ENCODE data around the gene ZMIZ1.

ZMIZ1 gene

DNA sequence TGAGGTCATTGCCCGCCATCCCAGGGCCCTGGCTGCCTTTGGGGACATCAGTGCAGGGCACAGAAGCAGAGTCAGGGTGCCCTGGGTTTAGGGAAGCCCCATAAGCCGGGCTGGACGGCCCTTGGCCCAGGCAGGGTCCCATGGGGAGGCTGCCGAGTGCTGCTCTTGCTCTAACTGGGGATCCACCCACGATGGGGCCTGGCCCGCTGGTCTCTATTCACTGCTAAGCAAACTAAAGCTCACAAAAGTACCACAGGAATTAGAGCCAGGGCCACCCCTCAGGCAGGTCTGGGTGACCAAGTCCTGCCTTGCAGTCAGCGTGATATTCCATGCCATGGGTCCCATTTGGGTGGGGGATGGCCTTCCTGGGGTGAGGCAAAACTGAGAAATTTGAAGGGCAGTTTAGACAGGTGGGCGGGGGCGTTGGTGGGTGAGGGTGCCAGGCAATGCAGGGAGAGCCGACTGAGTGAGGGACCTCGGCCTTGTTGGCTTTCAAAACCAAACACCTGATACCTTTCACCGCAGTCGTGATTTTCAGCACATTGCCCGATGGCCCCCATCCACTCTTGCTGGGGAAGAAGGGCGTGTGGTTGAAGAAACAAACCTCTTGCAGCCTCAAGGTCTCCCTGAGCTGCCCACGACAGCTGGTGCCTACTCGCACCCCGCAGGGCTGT lies 185.7 kb downstream of the ZMIZ1 start:
- DNase-seq, result no peak

DNA sequence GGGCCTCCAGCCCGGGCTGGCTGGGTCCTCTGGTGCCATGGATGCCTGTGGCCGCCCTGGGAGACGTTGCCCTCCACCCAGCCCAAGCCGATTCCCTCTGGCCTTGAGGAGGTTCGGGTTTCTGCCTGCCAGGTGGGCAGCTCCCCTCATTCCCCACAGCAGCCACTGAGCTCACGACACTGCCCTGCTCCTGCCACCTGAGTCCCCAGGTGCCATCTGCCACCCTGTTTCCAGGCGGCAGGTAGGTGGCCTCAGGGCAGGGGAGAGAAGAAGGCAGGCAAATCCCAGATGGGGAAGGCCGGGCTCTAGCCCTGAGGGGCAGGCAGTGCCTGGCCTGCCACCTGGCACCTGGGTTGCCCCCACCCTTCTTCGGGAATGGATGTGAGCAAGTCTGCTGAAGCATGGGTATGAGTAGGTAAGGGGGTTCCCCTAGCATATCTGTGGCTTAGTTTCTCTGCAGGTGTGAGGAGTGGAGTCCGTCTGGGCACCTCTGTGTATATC lies 186.3 kb downstream of the ZMIZ1 start:
- no peak for DNase-seq

DNA sequence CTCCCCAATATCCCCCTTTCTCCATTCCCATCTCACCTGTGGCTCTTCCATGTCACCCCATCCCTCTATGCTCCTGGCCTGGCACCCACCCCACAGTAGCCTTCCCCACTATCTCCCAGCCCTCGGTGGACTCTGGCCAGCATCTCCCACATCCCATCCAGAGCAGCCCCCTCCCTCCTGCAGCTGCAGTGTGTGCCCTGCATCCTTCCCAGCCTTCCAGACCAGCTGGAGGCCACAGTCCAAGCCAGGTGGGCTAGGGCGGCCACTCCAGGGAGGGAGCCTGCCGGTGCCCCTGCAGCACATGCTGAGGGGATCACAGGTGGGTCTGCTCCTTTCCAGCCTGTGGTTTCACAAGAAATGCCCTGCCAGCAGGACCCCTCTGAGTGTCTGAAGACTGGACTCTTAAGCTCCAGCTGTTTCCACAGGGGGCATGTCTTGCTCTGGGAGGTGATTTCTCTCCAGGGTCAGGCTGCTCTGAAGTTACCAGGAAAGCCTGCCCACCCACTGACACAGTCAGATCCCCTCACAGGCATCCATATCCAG lies 187.6 kb downstream of the ZMIZ1 start:
- DNase-seq, result no peak

DNA sequence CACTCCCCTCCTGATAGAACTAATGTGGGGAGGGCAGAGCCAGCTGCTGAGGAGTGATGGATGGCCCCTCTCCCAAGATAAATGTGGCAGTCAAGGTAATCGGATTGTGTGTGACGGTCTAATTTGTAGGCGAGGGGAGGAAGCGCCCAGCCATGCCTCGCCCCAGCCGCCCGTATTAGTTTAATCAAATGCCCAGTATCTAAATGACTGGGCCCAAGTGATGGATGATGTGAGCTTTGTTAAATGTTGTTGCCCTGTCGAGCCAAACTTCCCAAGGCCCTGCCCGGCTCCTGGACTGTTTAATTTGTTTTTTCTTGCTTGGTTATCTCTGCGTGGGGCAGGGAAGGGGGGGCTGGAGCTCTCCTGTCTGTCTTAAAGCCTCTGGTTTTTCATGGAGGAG lies 190.1 kb downstream of the ZMIZ1 start:
- no peak for DNase-seq

DNA sequence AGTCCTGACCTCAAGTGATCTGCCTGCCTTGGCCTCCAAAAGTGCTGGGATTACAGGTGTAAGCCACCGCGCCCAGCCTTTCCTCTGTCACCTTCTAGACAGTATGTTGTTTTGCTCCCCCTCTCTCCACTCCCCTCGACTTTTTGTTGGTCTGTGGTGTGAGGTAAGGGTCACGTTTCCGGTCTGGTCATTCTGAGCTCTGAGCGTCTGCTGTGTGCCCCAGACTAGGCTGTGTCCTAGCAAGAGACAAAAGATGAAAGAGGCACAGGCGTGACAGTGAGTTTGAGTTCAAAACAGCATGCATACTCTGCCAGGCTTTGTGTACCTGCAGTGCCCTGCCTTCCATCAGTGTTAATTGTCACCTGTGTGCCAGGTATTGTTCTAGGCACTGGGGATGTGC lies 191.1 kb downstream of the ZMIZ1 start:
- no peak for DNase-seq

DNA sequence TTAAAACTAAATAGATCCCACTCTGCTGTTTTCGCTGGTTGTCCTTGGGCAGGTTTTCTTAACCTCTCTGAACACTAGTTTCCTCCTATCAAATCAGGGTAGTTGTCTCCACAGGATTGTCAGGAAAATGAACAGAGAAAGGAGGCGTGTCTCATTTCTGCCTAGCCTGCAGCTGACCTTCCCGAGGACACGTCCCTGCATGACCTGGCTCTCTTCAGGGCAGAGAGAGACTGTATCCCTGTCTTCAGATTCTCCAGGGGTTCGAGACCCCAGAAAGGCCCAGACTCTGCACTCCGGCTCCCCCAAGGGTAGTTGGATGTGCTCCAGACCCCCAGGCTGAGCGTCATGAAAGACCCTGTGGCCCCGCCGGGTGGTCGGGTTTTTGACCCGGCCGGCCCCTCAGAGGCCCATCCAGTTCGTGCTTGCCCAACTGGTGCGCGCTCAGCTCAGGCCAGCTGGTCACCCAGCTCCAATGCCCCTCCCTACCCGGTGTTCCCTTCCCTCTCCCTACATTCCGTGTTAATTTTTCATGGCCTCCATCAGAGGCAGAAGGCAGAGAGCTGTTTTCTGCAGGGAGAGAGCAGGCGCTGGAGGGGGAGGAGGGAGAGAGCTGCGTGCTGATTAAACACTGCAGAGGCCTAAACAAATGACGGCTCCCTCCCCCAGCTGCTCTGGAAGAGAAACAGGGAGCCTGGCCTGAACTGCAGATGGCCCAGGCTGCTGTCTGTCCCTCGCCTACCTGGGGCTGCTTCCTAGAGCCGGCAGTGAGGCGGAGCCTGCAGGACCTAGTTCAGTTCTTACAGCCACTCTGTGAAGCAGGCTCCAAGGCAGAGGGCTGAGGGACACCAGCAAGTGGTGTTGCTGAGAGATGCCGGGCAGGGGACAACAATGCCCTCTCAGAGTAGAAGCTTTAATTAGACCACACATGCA lies 192.3 kb downstream of the ZMIZ1 start:
- no peak for DNase-seq

DNA sequence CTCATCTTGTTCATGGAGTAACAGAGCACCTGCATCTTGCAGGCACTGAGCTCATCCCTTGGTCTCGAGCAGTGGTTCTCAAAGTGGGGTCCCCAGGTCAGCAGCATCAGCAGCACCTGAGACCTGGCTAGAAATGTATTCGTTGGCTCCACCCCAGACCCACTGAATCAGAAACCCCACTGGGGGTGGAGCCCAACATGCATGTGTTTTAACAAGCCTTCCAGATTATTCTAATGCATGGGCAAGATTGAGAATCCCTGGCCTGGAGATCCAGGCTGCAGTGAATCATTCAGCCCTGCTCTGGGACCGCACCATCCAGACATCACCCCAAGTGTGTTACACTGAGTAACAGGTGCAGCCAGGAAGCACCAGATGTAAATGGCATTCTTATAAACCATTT lies 193.4 kb downstream of the ZMIZ1 start:
- no peak for DNase-seq

DNA sequence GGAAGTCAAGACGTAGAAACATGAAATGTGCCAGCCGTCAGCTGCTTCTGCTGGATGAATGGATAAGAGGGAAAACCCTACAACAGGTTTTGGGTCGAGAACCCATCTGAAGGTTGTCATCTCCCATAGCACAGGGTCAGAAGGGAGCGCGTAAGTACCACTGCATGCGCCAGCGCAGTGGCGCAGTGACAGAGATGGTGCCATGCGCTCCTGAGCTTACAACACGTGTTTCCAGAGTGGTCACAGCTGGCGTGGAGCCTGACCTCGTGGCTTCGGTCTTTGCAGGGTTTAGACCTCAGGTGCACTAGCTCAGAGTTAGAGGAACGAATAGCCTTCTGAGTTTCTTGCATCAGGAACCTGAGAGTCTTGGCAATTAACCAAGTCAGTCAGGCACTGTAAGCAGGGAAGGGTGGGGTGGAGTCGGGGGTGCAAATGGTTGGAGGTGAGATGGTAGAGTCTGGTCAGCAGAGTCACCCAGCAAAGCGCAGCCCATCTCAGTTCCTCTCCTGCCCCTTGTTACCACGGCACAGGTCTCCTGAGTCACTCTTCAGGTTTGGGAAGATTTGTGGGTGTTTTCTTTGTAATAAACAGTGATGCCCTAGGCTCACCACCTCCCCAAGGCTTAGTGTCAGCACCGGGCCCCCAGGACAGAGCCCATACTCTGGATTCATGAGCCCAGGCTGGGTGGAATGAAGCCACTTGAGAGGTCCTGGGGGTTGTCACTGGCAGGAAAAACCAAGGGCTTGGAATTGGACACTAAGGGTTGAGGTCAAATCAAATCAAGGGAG lies 194.4 kb downstream of the ZMIZ1 start:
- no peak for DNase-seq

DNA sequence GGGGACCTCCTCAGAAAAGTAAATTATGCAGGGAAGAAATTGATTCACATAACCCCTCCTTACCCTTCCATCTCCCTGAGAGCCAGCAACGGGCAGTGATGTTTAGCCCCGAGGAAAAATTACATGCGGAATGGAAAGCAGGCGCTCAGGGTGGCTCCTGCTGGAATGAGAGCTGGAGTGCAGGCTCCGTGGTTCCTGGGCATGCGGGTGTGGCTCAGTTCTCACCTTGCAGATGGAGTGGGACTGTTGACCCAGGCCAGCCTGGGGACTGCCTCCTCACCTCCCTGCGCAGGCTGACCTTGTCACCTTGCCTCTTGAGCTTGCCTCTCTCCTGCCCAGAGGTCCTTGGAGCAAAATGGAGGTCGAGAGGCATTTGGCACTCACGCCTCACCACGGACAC lies 195.2 kb downstream of the ZMIZ1 start:
- no peak for DNase-seq

DNA sequence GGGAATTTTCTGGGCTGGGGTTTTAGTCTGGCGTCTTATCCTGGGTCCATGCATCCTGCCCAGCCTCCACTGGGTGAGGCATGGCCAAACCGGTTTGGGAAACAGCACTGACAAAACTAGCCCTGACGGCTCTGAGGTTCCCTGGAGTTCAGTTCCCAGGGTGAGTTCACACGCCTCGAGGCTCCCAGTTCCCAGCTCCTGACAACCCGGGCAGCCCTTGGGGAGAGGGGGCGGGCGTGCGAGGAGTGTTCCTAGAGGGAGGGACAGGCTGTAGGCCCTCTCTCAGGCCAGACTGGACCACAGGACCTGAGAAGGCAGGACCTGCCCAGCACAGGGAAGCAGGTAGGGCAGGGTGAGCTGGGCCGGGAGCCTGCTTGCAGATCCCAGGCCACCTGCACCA lies 196.2 kb downstream of the ZMIZ1 start:
- no peak for DNase-seq

DNA sequence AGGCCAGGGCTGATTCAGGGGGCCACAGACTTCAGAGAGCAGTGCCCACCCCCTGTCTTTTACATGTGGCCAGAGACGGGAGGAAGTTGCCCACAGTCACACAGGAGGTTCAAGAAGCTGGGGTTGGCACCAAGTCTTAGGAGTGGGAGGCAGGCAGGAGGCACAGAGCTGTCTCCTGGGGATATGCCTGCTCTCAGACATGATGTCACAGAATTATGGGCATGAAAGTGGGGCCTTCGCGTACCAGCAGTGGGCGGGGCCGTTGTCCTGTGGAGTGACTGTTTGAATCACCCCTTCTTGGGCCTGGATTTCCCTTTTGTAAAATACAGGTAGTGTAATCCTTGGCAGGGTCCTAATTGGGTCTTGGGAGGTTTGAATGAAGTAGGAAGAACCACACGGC lies 197.3 kb downstream of the ZMIZ1 start:
- no peak for DNase-seq

DNA sequence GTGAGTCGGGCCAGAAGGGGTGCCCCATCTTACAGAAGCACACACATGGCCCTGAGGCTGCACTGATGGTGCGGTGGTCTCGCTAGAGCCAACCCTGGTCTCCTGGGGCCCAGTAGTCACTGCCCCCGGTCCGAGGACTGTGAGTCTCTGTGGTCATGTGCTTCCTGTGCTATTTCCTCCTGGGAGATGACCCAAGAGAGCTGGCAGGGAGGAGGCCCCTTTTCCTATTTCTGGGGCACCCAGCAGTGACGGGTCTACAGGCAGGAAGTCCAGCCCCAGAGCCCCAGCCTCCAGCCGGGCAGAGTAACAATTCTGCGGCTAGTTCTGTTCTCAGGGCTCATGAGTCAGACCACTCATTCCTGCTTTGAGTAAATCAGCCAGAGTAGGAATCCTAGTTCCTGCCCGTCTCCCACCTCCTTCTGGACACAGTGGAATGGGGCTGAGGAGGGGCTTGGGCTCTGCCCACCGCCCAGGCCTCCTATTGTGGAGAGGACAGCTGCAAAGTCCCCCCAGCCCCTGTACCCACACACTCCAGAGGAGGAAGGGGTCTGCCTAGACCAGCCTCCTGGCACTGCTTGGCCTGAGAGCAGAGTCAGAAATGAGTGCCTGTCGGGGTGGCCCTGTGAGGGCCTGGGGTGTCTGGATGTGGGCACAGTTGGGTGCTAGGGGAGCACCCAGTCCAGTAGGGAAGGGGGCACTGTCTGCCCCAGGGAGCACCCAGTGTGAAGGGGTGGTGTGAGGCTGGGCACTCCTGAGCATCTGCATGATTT lies 198.0 kb downstream of the ZMIZ1 start:
- DNase-seq, result no peak

DNA sequence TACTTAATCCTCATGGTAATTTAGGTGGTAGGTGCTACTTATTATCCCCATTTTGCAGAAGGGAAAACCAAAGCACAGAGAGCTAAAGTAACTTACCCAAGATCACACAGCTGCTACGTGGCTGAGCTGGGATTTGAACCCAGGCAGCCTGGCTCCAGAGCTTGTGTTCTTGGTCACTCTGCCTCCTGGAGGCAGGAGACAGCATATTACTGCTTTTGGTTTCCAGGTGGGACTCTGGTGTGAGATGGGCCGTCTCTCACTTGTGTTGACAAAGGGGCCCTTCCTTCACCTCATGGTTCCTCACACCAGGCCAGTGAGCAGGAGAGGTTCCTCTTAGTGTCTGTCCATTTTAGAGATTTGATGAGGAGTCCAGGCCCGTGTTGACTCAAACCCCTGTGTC lies 198.7 kb downstream of the ZMIZ1 start:
- no peak for DNase-seq

DNA sequence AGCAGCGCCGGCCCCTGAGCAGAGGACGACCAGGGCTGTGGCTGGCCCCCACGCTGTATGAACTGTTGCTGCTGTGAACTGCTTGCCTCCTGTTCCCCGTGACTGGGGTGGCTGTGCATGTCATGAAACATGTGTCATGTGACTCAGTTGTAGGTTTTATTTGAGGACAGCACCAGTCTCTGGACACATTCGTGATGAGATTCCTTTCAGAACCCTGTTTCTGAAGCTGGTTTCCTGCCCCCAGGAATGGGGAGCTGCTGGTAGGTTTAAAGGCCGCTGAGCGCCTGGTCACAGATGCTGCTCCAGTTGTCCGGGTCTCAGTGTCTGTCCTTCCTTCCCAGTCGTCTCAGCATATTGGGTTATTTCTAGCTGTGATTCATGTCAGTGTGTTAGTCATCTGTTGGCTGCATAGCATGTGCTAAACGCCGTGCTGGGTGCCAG lies 199.4 kb downstream of the ZMIZ1 start:
- DNase-seq, result no peak

DNA sequence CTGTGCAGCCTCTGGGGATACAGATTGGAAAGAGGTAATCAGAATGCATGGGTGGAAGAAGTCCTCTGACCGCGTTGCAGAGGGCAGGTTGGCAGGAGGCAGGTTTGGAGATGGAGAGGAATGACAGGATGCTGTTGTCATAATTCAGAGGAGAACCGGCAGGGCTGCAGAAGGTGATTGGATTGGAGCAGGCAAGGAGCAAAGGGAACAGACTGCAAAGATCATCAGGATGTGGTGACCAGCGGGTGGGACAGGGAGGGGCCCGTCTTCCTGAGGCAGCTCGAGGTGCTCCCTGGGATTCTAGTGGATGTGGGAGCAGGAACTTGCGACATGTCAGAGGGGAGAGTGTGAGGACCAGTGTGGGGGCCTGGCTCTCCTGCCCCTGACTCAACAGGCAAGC lies 200.0 kb downstream of the ZMIZ1 start:
- no peak for DNase-seq

DNA sequence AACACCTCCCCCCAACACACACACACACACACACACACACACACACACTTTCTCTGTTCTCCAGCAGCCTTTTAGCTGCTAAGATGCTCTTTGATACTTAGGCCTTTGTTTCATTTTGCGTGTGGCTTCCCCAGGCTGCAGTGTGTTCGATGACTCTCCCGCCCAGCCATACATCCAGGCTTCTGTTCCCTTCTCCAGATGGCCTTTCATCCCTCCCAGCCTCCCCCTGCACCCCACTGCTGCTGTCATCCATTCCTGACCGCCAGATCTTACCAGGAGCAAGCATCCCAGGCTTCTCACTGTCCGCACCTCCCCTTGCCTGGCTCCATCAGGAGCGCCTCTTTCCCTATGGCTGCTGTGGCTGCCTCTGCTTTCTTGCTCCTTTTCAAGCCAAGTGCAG lies 200.7 kb downstream of the ZMIZ1 start:
- no peak for DNase-seq

DNA sequence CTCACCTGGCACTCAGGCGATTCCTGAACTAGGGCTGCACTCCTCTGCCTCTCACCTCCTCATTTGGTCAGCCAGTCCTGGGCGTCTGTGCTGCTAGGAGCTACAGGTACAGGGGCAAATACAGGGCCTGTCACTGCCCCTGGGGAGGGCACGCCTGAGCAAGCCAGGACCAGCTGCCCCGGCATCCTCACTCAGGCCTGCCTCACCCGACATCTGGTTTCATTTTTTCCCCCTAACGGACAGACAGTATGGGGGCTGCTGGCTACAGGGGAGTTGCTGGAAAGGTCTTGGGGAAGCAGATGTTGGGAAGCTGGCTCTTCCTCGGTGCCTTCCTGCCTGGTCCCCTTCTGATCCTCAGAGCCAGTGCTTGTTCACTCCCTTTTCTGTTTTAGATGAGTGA lies 201.2 kb downstream of the ZMIZ1 start:
- DNase-seq, result no peak

DNA sequence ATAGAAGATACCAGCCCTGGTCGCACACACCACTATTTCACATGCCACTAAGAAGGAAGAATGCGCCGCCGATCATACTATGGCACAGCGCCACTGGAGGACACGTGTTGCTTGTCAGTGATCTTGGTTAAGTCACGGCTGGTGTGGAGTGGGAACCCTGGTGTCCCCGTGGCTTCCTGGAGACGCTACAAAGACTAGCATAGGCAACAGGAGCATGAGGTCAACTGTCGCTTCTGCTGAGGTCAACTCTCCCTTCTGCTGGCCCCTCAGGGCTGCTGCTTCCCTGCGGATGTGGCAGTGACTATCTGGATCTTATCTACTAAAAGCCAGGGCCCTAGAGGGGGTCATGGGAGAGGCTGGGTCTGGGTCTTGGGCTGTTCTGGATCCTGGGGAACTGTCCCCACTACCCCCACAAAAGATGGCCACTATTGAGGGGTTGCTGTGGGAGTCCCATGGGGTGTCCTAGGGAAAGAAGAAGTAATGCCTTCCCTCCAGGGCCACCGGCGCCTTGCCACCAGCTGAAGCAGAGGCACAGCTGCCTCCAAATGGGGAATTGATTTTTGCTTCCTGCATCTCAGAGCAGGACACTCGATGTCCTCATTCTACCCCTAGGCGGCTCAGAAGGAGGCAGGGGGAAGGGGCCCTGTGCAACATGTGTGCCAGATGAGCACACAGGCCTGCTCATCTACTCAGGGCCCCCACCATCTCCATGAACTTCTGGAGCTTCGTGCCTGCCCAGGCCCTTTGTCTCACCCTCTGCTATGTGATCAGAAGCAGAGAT lies 201.9 kb downstream of the ZMIZ1 start:
- DNase-seq, result no peak

DNA sequence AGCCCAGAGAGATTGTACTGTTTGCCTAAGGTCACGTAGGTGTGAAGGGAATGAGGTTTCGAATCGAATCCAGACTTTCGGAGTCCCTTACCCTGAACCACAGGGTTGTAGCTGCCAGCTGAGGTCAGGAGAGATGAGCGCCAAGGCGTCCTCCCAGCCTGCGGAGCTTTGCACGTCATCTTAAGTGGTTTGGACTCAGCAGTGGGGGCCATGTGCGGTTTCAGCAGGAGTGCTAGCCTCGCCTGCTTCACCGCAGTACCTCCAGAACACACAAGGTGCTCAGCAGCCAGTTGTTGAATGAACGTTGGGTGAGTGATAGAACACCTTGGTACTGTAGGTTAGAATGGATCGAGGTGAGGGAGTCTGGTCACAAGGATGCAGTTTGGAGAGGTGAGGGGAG lies 203.6 kb downstream of the ZMIZ1 start:
- no peak for DNase-seq

DNA sequence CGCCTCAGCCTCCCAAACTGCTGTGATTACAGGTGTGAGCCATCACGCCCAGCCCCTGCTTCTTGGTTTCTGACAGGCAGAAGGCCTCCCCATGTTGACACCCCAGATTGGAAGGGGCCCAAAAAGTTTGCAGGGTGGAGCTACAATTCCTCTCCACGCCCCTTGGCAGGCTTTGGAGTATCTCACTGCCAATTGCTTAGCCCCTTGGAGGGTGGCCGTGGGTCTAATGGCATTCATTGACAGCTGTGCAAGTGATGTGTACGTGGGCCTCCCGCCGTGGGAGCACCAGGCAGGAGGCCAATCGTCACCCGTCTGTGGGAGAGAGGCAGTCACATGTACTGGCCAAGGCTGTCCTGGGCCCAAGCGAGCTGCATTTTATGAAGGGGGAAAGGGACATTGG lies 204.8 kb downstream of the ZMIZ1 start:
- no peak for DNase-seq

DNA sequence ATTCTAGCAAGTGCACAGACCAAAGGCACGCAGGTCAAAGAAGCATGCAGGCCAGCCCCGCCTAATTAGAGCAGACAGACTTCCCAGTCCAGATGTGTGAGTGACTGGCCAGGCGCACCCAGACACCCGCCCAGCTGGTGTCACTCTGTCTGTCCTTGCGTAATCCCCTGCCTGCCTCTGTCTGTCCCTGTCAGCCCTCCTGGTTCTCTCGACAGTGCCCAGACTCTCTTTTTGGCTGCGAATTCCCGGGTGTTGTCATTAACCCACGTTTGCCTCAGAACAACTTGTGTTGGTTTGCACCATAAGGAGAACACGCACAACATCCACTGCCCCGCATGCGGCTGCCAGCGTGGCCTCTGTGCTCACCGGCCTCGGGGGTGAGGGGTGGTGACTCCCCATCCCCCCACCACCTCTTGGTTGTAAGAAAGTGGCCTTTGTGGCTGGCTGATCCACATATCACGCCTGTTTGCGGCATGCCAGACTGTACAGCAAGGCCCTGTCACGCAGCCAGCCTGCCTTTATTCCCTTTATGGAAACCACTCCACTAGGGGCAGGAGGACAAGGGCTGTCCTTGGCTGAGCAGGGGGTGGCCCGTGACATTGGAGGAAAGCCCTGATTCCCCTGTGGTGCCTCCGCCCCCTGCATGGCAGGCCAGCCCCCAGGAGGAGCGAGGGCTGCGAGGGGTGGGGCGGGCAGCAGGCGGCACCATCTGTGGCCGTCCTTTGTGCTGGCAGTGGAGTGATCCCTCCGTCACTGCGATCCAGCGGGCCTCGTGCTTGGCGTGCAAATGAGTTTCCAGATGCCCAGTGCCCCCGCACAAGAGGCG lies 205.7 kb downstream of the ZMIZ1 start:
- DNase-seq, result no peak

Measured in stimulated activated naive CD4-positive, alpha-beta T cell treated with Interleukin-2 at 50 U/mL for 16 hours (primary cell).